ENCODE results near the gene ACOXL. TPM values are rescaled to one million over a fixed set of nuclear protein-coding genes. Genes with fewer than 3 reads are reported as not detected.

Gene ACOXL
- total and polyA plus RNA-seq, 4 donors: 4.4 to 32.8 (median 12.2) TPM

DNA sequence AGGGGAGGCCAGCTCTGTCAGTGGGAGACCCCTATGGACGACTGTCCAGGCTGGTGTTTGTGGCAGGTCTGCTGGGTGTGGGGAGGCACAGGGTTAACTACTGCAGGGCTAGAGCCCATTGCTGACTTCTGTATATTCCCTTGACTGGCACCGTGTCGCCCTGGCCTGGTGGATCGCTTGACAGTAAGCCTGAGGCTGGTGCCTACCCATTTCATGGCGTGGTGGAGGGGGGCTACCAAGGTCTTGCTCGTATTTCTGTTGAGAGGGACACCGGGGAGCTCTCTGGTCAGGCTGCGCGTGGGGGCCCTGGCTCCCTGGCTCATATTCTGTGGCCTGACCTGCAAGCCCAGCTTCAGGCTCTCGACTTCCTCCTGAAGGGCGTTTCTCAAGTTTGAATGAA lies 119.7 kb downstream of the ACOXL start:
- WGBS, 2 donors: 73 to 83% methylated on average over 11 of the region's 11 CpGs
- no peak for DNase-seq
- Histone ChIP-seq H3K4me1 (ENCODE audit: control insufficient read depth in 5 of 5, insufficient read depth in 5 of 5, low read length in 5 of 5) (peaks cover 0 to under 1% (median 0%) of the 10 kb centered on the region in 5 donors), H3K27ac (ENCODE audit: low read depth in 1 of 2, low read length in 1 of 2) (no peak overlapping the region), H3K27me3 (ENCODE audit: control insufficient read depth in 3 of 3, insufficient read depth in 3 of 3, low read length in 2 of 3) (no peaks in the 10 kb centered on the region), H3K4me3 (no peak overlapping the region), H3K9ac (ENCODE audit: insufficient read depth in 1 of 2, low read length in 2 of 2) (no peak overlapping the region), H3K36me3 (ENCODE audit: control insufficient read depth in 4 of 4, insufficient read depth in 4 of 4, low read length in 4 of 4) (no peaks in the 10 kb centered on the region), H3K9me3 (ENCODE audit: control insufficient read depth in 4 of 4, insufficient read depth in 3 of 4, low read length in 3 of 4) (no peaks in the 10 kb centered on the region)
- no peak for ATAC-seq (ENCODE audit: insufficient read depth, low FRiP score)
- TF ChIP-seq CTCF (IDR thresholded peaks at IDR 0.05; ENCODE audit: control extremely low read depth, extremely low read depth): no peak

DNA sequence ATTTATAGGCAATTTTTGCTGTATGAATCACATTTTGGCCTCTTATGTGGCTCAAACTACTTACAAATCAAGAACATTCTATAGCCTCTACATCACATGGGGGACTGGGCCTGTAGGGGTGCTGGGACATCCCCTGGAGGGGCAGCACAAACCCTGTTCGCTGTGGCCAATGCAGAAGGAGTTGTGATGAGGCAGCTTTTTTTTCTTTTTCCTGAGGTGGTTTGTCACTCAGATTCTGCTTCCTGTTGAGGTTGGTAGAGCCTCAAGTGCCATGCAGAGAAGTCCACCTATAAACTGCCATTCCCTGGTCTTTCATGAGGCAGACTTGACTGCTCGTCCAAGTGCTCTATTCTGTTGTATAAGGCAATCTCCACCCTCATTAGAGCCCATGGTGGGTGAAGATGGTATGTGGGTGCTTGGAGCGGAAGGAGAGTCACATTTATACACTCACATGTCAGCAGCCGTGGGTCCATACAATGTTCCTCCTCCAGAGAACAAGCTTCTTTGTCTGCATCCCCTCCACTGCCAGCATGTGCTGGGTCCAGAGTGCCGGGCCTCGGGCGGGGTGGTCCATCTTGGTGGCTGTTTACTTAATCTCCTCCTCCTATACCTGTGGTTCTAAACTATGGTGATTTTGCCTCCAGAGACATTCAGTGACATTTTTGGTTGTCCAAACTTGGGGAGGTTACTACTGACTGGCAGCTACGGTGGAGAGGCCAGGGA lies 120.3 kb downstream of the ACOXL start:
- no peak for DNase-seq
- WGBS, 2 donors: 77 to 86% methylated on average over 8 of the region's 8 CpGs
- Histone ChIP-seq H3K4me1 (ENCODE audit: control insufficient read depth in 5 of 5, insufficient read depth in 5 of 5, low read length in 5 of 5) (no peaks in the 10 kb centered on the region), H3K4me3 (no peak overlapping the region), H3K9ac (ENCODE audit: insufficient read depth in 1 of 2, low read length in 2 of 2) (no peak overlapping the region), H3K27me3 (ENCODE audit: control insufficient read depth in 3 of 3, insufficient read depth in 3 of 3, low read length in 2 of 3) (no peaks in the 10 kb centered on the region), H3K9me3 (ENCODE audit: control insufficient read depth in 4 of 4, insufficient read depth in 3 of 4, low read length in 3 of 4) (no peaks in the 10 kb centered on the region), H3K36me3 (ENCODE audit: control insufficient read depth in 4 of 4, insufficient read depth in 4 of 4, low read length in 4 of 4) (no peaks in the 10 kb centered on the region), H3K27ac (ENCODE audit: low read depth in 1 of 2, low read length in 1 of 2) (no peak overlapping the region)
- ATAC-seq (ENCODE audit: insufficient read depth, low FRiP score): no peak
- no peak for TF ChIP-seq CTCF (IDR thresholded peaks at IDR 0.05; ENCODE audit: control extremely low read depth, extremely low read depth)

DNA sequence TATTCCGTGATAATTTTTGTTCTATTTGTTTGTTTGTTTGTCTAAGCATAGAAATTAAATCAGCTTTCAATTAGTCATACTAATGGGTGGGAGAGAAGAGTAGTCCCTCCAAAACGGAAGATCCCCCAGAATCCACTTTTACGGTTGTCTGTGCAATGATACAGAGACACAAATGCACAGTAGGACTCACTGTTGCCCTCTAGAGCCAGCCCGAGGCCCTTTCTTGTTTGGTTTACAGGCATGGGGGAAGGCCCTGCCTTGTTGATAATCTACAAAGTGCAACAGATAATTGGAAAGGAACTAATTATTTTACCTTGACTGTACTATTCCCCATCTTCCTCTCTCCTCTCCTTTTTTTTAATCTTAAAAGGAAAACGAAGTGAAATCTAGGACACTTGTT lies 121.1 kb downstream of the ACOXL start:
- H3K9me3 ChIP-seq (ENCODE audit: control insufficient read depth in 4 of 4, insufficient read depth in 3 of 4, low read length in 3 of 4): no peaks in the 10 kb centered on the region
- H3K4me3 ChIP-seq: no peak overlapping the region
- no peak overlapping the region for H3K27ac ChIP-seq (ENCODE audit: low read depth in 1 of 2, low read length in 1 of 2)
- no peaks in the 10 kb centered on the region for H3K4me1 ChIP-seq (ENCODE audit: control insufficient read depth in 5 of 5, insufficient read depth in 5 of 5, low read length in 5 of 5)
- DNase-seq (peak in 1 of 3 donors; percentile 26), ATAC-seq (ENCODE audit: insufficient read depth, low FRiP score) (no peak)
- H3K36me3 ChIP-seq (ENCODE audit: control insufficient read depth in 4 of 4, insufficient read depth in 4 of 4, low read length in 4 of 4): no peaks in the 10 kb centered on the region
- 46 to 55% methylated on average over 5 of the region's 5 CpGs for WGBS, 2 donors
- H3K27me3 ChIP-seq (ENCODE audit: control insufficient read depth in 3 of 3, insufficient read depth in 3 of 3, low read length in 2 of 3): no peaks in the 10 kb centered on the region
- H3K9ac ChIP-seq (ENCODE audit: insufficient read depth in 1 of 2, low read length in 2 of 2): no peak overlapping the region
- TF ChIP-seq CTCF (IDR thresholded peaks at IDR 0.05; ENCODE audit: control extremely low read depth, extremely low read depth): peak; percentile 15

- DNase-seq: no peak
- TF ChIP-seq CTCF (IDR thresholded peaks at IDR 0.05; ENCODE audit: control extremely low read depth, extremely low read depth): no peak
- ATAC-seq (ENCODE audit: insufficient read depth, low FRiP score): no peak
- Histone ChIP-seq H3K4me1 (ENCODE audit: control insufficient read depth in 5 of 5, insufficient read depth in 5 of 5, low read length in 5 of 5) (no peaks in the 10 kb centered on the region), H3K9me3 (ENCODE audit: control insufficient read depth in 4 of 4, insufficient read depth in 3 of 4, low read length in 3 of 4) (no peaks in the 10 kb centered on the region), H3K4me3 (no peak overlapping the region), H3K27me3 (ENCODE audit: control insufficient read depth in 3 of 3, insufficient read depth in 3 of 3, low read length in 2 of 3) (no peaks in the 10 kb centered on the region), H3K36me3 (ENCODE audit: control insufficient read depth in 4 of 4, insufficient read depth in 4 of 4, low read length in 4 of 4) (no peaks in the 10 kb centered on the region), H3K27ac (ENCODE audit: low read depth in 1 of 2, low read length in 1 of 2) (no peak overlapping the region), H3K9ac (ENCODE audit: insufficient read depth in 1 of 2, low read length in 2 of 2) (no peak overlapping the region)
- 93 to 94% methylated on average over 3 of the region's 3 CpGs for WGBS, 2 donors
Observed at GRCh38 chr2:110853948-110854347, 121.6 kb downstream of the ACOXL start.

All from lung (tissue), 12 donors.